Type B pancreatic cell (in vitro differentiated cells): ENCODE data around the gene ALDOA. TPM values are rescaled to one million over a fixed set of nuclear protein-coding genes. Genes with fewer than 3 reads are reported as not detected.

Source experiments
- DNase-seq: peaks from one replicate; pipeline ENCODE4 v3.0.0; 2021; ENCODE audit warnings: mixed read lengths; ENCODE audit not compliant: unreplicated experiment; ENCODE audit errors: extremely low spot score
- H3K27ac Mint-ChIP-seq: 2 replicates; pipeline ENCODE4 v1.8.0; 2021; ENCODE audit warnings: mild to moderate bottlenecking, mixed read lengths
- H3K27me3 Mint-ChIP-seq: 2 replicates; pipeline ENCODE4 v1.8.0; 2021; ENCODE audit warnings: mixed read lengths
- H3K36me3 Mint-ChIP-seq: 2 replicates; pipeline ENCODE4 v1.8.0; 2021; ENCODE audit warnings: mixed read lengths
- H3K4me1 Mint-ChIP-seq: one replicate; pipeline ENCODE4 v1.8.0; 2021; ENCODE audit warnings: mixed read lengths; ENCODE audit not compliant: unreplicated experiment
- H3K4me3 Mint-ChIP-seq: 2 replicates; pipeline ENCODE4 v1.8.0; 2021; ENCODE audit warnings: mild to moderate bottlenecking, mixed read lengths
- H3K9me3 Mint-ChIP-seq: 2 replicates; pipeline ENCODE4 v1.8.0; 2021; ENCODE audit warnings: mixed read lengths
- total RNA-seq: library from RNA; stranded (reverse); gene quantifications from 2 replicates; pipeline ENCODE4 v1.2.1, GENCODE V29; 2021; ENCODE audit warnings: low replicate concordance
- TF ChIP-seq, protein P1 (sequence below): fragments of 200-600 bp; sonication (generic); conservative IDR thresholded peaks from 2 replicates; pipeline ENCODE4 v1.5.0; 2021; ENCODE audit warnings: antibody characterized with exemption, mild to moderate bottlenecking

Gene ALDOA
- total RNA-seq, 1 donor from 2014 or later: 620 TPM

DNA sequence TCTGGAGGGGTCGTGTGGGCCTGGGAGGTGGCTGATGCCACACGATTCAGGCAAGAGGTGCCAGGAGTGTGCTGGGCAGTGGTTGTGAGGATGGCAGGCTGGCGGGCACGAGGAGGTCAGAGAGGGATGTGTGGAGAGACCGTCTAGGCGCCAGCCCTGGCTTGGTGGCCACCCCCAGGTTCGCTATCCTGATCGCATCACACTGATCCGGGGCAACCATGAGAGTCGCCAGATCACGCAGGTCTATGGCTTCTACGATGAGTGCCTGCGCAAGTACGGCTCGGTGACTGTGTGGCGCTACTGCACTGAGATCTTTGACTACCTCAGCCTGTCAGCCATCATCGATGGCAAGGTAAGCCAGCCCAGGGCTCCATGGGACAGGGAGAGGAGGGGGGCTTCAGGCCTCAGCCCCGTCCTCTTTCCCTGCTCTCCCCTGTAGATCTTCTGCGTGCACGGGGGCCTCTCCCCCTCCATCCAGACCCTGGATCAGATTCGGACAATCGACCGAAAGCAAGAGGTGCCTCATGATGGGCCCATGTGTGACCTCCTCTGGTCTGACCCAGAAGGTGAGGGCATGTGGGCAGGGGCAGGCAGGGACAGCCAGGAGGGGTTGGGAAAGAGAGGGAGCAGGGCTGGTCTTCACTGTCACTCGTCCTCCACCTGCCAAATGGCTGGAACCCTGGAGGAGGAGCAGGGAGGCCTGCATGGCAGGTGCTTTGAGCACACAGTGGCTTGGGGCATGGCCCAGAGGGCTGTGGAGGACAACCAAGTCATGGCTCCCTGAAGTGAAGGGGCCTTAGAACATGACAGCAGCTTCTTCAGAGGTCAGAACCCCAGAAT, 17.9 kb downstream of the ALDOA start:
- no peak for DNase-seq
- Mint-ChIP-seq H3K9me3 (no peaks in the 10 kb centered on the region), H3K4me1 (peaks cover 4% of the 10 kb centered on the region), H3K4me3 (no peak overlapping the region), H3K36me3 (peaks cover 14% of the 10 kb centered on the region), H3K27ac (no peak overlapping the region), H3K27me3 (no peaks in the 10 kb centered on the region)
- TF ChIP-seq, protein P1, sequence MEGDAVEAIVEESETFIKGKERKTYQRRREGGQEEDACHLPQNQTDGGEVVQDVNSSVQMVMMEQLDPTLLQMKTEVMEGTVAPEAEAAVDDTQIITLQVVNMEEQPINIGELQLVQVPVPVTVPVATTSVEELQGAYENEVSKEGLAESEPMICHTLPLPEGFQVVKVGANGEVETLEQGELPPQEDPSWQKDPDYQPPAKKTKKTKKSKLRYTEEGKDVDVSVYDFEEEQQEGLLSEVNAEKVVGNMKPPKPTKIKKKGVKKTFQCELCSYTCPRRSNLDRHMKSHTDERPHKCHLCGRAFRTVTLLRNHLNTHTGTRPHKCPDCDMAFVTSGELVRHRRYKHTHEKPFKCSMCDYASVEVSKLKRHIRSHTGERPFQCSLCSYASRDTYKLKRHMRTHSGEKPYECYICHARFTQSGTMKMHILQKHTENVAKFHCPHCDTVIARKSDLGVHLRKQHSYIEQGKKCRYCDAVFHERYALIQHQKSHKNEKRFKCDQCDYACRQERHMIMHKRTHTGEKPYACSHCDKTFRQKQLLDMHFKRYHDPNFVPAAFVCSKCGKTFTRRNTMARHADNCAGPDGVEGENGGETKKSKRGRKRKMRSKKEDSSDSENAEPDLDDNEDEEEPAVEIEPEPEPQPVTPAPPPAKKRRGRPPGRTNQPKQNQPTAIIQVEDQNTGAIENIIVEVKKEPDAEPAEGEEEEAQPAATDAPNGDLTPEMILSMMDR: no peak

DNA sequence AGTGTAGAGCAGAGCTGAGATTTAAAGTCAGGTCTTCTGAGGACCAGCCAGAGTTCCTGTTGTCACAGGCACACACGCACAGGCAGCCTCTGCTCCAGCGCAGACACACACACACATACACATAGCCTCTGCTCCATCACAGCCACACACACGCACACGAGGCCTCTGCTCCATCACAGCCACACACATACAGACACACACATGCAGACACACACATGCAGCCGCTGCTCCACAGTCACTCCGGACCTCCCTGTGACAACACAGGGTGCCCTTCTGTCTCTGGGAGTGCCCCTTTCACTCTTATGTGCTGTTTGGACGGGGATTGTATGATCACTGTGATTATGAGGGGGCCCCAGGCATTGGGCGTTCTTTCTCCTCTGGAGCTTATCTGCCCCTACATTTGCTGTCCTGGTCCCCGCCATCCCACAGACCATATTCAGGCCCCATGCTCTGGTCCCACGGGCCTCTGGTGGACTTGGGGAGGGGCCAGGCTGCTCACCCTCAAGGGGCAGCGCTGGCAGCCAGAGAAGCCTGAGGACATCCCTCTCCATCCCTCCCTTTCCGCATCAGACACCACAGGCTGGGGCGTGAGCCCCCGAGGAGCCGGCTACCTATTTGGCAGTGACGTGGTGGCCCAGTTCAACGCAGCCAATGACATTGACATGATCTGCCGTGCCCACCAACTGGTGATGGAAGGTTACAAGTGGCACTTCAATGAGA, 18.7 kb downstream of the ALDOA start:
- Mint-ChIP-seq H3K9me3 (no peaks in the 10 kb centered on the region), H3K4me1 (peaks cover 9% of the 10 kb centered on the region), H3K27ac (no peak overlapping the region), H3K4me3 (no peak overlapping the region), H3K36me3 (peaks cover 14% of the 10 kb centered on the region), H3K27me3 (no peaks in the 10 kb centered on the region)
- TF ChIP-seq, protein P1: no peak
- DNase-seq: no peak

DNA sequence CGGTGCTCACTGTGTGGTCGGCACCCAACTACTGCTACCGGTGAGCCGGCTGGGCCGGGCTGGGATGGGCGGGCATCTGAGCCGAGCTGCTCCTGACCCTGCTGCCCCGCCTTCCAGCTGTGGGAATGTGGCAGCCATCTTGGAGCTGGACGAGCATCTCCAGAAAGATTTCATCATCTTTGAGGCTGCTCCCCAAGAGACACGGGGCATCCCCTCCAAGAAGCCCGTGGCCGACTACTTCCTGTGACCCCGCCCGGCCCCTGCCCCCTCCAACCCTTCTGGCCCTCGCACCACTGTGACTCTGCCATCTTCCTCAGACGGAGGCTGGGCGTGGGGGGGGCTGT, 19.2 kb downstream of the ALDOA start:
- Mint-ChIP-seq H3K27me3 (no peaks in the 10 kb centered on the region), H3K36me3 (peaks cover 14% of the 10 kb centered on the region), H3K9me3 (no peaks in the 10 kb centered on the region), H3K27ac (no peak overlapping the region), H3K4me3 (no peak overlapping the region), H3K4me1 (peaks cover 12% of the 10 kb centered on the region)
- DNase-seq: no peak
- TF ChIP-seq, protein P1: no peak

DNA sequence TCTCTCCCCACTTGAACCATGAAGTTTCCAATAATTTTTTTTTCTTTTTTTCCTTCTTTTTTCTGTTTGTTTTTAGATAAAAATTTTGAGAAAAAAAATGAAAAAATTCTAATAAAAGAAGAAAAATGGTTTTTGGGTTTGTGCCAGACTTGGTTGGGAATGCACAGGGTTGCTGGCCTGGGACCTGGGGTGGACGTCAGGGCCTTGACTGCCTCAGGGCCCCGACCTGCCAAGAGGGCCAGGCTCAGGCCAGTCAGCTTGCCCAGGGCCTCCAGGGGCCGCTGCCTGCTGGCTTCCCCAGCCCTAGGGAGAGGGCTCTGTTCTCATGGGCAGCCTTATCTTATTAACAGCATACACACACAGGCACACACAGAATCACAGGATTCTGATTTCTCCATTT, 19.7 kb downstream of the ALDOA start:
- TF ChIP-seq, protein P1: no peak

DNA sequence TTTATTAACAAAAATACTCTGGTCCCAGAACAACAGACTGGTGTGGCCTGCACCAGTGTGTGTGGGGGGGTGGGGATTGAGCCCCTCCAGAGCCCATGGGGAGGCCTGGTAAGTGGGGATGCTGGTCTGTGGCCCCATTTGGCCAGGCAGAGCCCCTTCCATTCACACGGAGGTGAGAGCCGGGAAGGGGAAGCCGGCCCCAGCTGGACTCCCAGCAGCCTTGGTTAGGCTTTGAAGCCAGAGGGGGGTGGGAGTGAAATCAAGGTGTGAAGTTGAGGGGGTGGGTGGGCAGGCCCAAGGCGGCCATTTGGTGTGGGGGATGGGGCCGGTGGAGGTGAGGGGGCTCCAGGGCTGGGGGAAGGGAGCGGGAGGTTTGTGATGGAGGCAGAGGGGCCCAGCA, 20.3 kb downstream of the ALDOA start:
- no peak for DNase-seq
- Mint-ChIP-seq H3K36me3 (peaks cover 14% of the 10 kb centered on the region), H3K27ac (no peak overlapping the region), H3K4me1 (peaks cover 21% of the 10 kb centered on the region), H3K27me3 (no peaks in the 10 kb centered on the region), H3K9me3 (no peaks in the 10 kb centered on the region), H3K4me3 (no peak overlapping the region)
- TF ChIP-seq, protein P1: no peak

More for the DNA sequence above, 19.7 kb downstream of the ALDOA start:
- Mint-ChIP-seq H3K9me3 (no peaks in the 10 kb centered on the region), H3K4me3 (no peak overlapping the region), H3K36me3 (peaks cover 14% of the 10 kb centered on the region), H3K4me1 (peaks cover 17% of the 10 kb centered on the region), H3K27me3 (no peaks in the 10 kb centered on the region), H3K27ac (no peak overlapping the region)
- DNase-seq: no peak
